Measurements from ENCODE around the gene DICER1.

Gene DICER1

GRCh38 chr14:95078867-95079266 is 78.5 kb downstream of the DICER1 start:
- peak; percentile 40 for DNase-seq

- DNase-seq: peak; percentile 33
Observed at GRCh38 chr14:95077345-95077744, 80.0 kb downstream of the DICER1 start.

- no peak for DNase-seq
Observed at GRCh38 chr14:95075789-95076188, 81.5 kb downstream of the DICER1 start.

- no peak for DNase-seq
Observed at GRCh38 chr14:95073947-95074346, 83.4 kb downstream of the DICER1 start.

GRCh38 chr14:95072310-95072905 is 84.9 kb downstream of the DICER1 start:
- DNase-seq: no peak

GRCh38 chr14:95071649-95072280 is 85.6 kb downstream of the DICER1 start:
- DNase-seq: no peak

- no peak for DNase-seq
Observed at GRCh38 chr14:95070748-95071435, 86.4 kb downstream of the DICER1 start.

GRCh38 chr14:95069547-95069946 is 87.8 kb downstream of the DICER1 start:
- DNase-seq: peak; percentile 25

GRCh38 chr14:95069018-95069417 is 88.3 kb downstream of the DICER1 start:
- no peak for DNase-seq

GRCh38 chr14:95068521-95068920 is 88.8 kb downstream of the DICER1 start:
- DNase-seq: peak; percentile 45

GRCh38 chr14:95068080-95068479 is 89.2 kb downstream of the DICER1 start:
- peak; percentile 70 for DNase-seq

GRCh38 chr14:95067526-95067925 is 89.8 kb downstream of the DICER1 start:
- peak; percentile 37 for DNase-seq

GRCh38 chr14:95066427-95066986 is 90.8 kb downstream of the DICER1 start:
- no peak for DNase-seq

GRCh38 chr14:95065411-95065810 is 91.9 kb downstream of the DICER1 start:
- peak; percentile 47 for DNase-seq

- DNase-seq: no peak
Observed at GRCh38 chr14:95064734-95065133, 92.6 kb downstream of the DICER1 start.

- no peak for DNase-seq
Observed at GRCh38 chr14:95064256-95064655, 93.1 kb downstream of the DICER1 start.

GRCh38 chr14:95063391-95063790 is 93.9 kb downstream of the DICER1 start:
- no peak for DNase-seq

GRCh38 chr14:95062946-95063345 is 94.4 kb downstream of the DICER1 start:
- no peak for DNase-seq

- no peak for DNase-seq
Observed at GRCh38 chr14:95062220-95062619, 95.1 kb downstream of the DICER1 start.

- no peak for DNase-seq
Observed at GRCh38 chr14:95061317-95062093, 95.8 kb downstream of the DICER1 start.

- no peak for DNase-seq
Observed at GRCh38 chr14:95059126-95059525, 98.2 kb downstream of the DICER1 start.

GRCh38 chr14:95058491-95058890 is 98.8 kb downstream of the DICER1 start:
- no peak for DNase-seq

GRCh38 chr14:95057851-95058250 is 99.5 kb downstream of the DICER1 start:
- no peak for DNase-seq
